GM23248 (cell line): Measurements from ENCODE around the gene BST2. TPM values are rescaled to one million over a fixed set of nuclear protein-coding genes. Genes with fewer than 3 reads are reported as not detected.
A peak's percentile ranks its signal among the peaks of the same experiment; 100 is the strongest.

Experiments
- DNase-seq: peaks from one replicate; pipeline ENCODE4 v3.0.0-alpha.2; 2015
- H2AFZ ChIP-seq: fragments of 200-600 bp; sonication (generic); 2 replicates; pipeline ENCODE4 v1.6.1; 2016; ENCODE audit warnings: antibody characterized with exemption
- H3F3A ChIP-seq: fragments of 200-600 bp; sonication (generic); 2 replicates; pipeline ENCODE4 v1.6.1; 2016; ENCODE audit warnings: mild to moderate bottlenecking, antibody characterized with exemption, mixed run types; ENCODE audit not compliant: insufficient read depth
- H3K27ac ChIP-seq: fragments of 200-600 bp; sonication (generic); 2 replicates; pipeline ENCODE4 v1.5.1; 2016; ENCODE audit warnings: mild to moderate bottlenecking
- H3K27me3 ChIP-seq: fragments of 200-600 bp; sonication (generic); replicated peaks from 2 replicates; pipeline ENCODE4 v1.6.1; 2016; ENCODE audit warnings: mild to moderate bottlenecking; ENCODE audit not compliant: insufficient read depth
- H3K36me3 ChIP-seq: fragments of 200-600 bp; sonication (generic); 2 replicates; pipeline ENCODE4 v1.6.1; 2016; ENCODE audit warnings: low read depth, mild to moderate bottlenecking
- H3K4me1 ChIP-seq: fragments of 200-600 bp; sonication (generic); 2 replicates; pipeline ENCODE4 v1.6.1; 2016; ENCODE audit warnings: mild to moderate bottlenecking; ENCODE audit not compliant: insufficient read depth
- H3K4me2 ChIP-seq: fragments of 200-600 bp; sonication (generic); one replicate; pipeline ENCODE4 v1.6.1; 2016; ENCODE audit warnings: mild to moderate bottlenecking; ENCODE audit not compliant: unreplicated experiment
- H3K4me3 ChIP-seq: fragments of 200-600 bp; sonication (generic); 2 replicates; pipeline ENCODE4 v1.5.1; 2016; ENCODE audit warnings: mild to moderate bottlenecking
- H3K79me2 ChIP-seq: fragments of 200-600 bp; sonication (generic); 2 replicates; pipeline ENCODE4 v1.6.1; 2016; ENCODE audit warnings: mild to moderate bottlenecking; ENCODE audit not compliant: insufficient read depth
- H3K9ac ChIP-seq: fragments of 200-600 bp; sonication (generic); 2 replicates; pipeline ENCODE4 v1.6.1; 2016; ENCODE audit warnings: mild to moderate bottlenecking
- H3K9me2 ChIP-seq: fragments of 200-600 bp; sonication (generic); 2 replicates; pipeline ENCODE4 v1.6.1; 2016; ENCODE audit warnings: mixed run types, mild to moderate bottlenecking, moderate library complexity; ENCODE audit not compliant: insufficient read depth
- H3K9me3 ChIP-seq: fragments of 200-600 bp; sonication (generic); one replicate; pipeline ENCODE4 v1.6.1; 2017; ENCODE audit warnings: low read depth
- H4K20me1 ChIP-seq: fragments of 200-600 bp; sonication (generic); 2 replicates; pipeline ENCODE4 v1.6.0; 2016; ENCODE audit not compliant: insufficient read depth
- EZH2 ChIP-seq: fragments of 200-600 bp; sonication (generic); IDR thresholded peaks from 2 replicates; pipeline ENCODE4 v1.6.1; 2018; ENCODE audit warnings: antibody characterized with exemption, mild to moderate bottlenecking; ENCODE audit not compliant: insufficient read depth, poor library complexity, severe bottlenecking
- EZH2phosphoT487 ChIP-seq: fragments of 200-600 bp; sonication (generic); IDR thresholded peaks from 2 replicates; pipeline ENCODE4 v1.6.1; 2018; ENCODE audit warnings: antibody characterized with exemption, moderate library complexity, mild to moderate bottlenecking, low read depth; ENCODE audit not compliant: insufficient read depth
- WGBS, 2 experiments: methylation state at CpG; one replicate each; pipeline ENCODE4 v1.1.6; 2015 to 2017; ENCODE audit warnings: low lambda C conversion rate in 2 of 2, low coverage in 1 of 2; ENCODE audit errors: missing lambda C conversion rate in 2 of 2; 5-methylcytosine and 5-hydroxymethylcytosine counted together
- in situ Hi-C: fragments of 300-500 bp; cut with MboI; formaldehyde crosslinking; loops from 2 replicates; pipeline ENCODE4 v1.15.0; 2020
- polyA plus RNA-seq: library from polyadenylated mRNA; unstranded; fragments of >200 nt; fragmentation: Nextera tagmentation; extraction: Ambion mirVana; gene quantifications from 2 replicates; pipeline ENCODE4 v1.2.1, GENCODE V29; 2016
- total RNA-seq: library from RNA; depleted of rRNA; stranded (reverse); fragments of >200 nt; shearing (Covaris generic); gene quantifications from 2 replicates; pipeline ENCODE4 v1.2.3, GENCODE V29; 2014

The BST2 gene
- total and polyA plus RNA-seq, 2 experiments from 2014 or later = 0.75 TPM; not detected in 1

GRCh38 chr19:17406046-17406886 is 836 bp upstream of the BST2 start:
- 87 to 93% methylated on average over 10 of the region's 10 CpGs for WGBS, 2 experiments
- no peak overlapping the region for H3K27ac ChIP-seq
- no peak for DNase-seq
- H4K20me1 ChIP-seq = no peaks in the 10 kb centered on the region
- in situ Hi-C loops = no loop called here
- no peaks in the 10 kb centered on the region for H3K4me1 ChIP-seq
- H3K9me3 ChIP-seq = no peaks in the 10 kb centered on the region
- H3K4me3 ChIP-seq = no peak overlapping the region
- no peak overlapping the region for H3K9ac ChIP-seq
- TF ChIP-seq EZH2 = no peak
- no peak for TF ChIP-seq EZH2phosphoT487
- H3K9me2 ChIP-seq = no peaks in the 10 kb centered on the region
- no peaks in the 10 kb centered on the region for H3K27me3 ChIP-seq
- no peaks in the 10 kb centered on the region for H3F3A ChIP-seq
- H3K36me3 ChIP-seq = no peaks in the 10 kb centered on the region
- 0 out of 2 replicates have a peak overlapping the region, but pooled peaks have one; percentile 56 for H2AFZ ChIP-seq
- no peak overlapping the region for H3K4me2 ChIP-seq
- no peaks in the 10 kb centered on the region for H3K79me2 ChIP-seq

DNA sequence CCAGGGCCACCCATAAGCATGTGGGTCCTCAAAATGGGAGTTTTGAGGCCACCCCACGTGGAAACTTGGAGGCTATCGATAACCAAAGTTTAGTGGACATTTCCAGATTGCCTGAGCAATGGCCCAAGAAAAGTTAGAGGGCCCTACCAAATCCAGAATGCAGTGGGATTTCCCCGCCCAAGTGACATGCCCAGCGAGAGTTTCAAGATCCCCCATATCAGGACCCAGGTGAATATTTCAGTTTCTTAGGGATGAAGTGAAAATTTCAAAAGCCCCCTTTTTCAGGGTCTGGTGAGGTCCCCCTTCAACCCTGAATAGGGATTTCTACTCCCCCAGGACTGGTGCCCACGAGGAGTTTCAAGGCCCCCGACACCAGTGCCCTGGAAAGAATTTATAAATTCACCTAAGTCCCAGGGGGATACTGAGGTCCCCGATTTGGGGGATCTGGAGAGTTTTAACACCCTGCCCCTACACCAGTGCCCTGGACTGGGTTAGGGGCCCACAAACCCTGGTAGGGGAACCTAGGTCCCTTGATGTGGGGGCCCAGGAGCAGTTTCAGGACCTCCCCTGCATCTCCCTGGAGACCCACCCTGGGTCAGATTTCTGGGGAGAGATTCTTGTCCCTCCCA is 695 bp downstream of the BST2 start:
- WGBS, 2 experiments = 80 to 83% methylated on average over 7 of the region's 7 CpGs
- no peaks in the 10 kb centered on the region for H3K9me2 ChIP-seq
- DNase-seq = no peak
- no peaks in the 10 kb centered on the region for H3K4me1 ChIP-seq
- H3K4me2 ChIP-seq = no peak overlapping the region
- H4K20me1 ChIP-seq = no peaks in the 10 kb centered on the region
- H3K9me3 ChIP-seq = no peaks in the 10 kb centered on the region
- H3K27ac ChIP-seq = no peak overlapping the region
- no peak overlapping the region for H3K9ac ChIP-seq
- in situ Hi-C loops = no loop called here
- H3F3A ChIP-seq = no peaks in the 10 kb centered on the region
- no peak overlapping the region for H2AFZ ChIP-seq
- no peak for TF ChIP-seq EZH2
- no peak for TF ChIP-seq EZH2phosphoT487
- no peak overlapping the region for H3K4me3 ChIP-seq
- no peaks in the 10 kb centered on the region for H3K27me3 ChIP-seq
- H3K36me3 ChIP-seq = no peaks in the 10 kb centered on the region
- H3K79me2 ChIP-seq = no peaks in the 10 kb centered on the region

GRCh38 chr19:17404015-17404414 is 1.4 kb downstream of the BST2 start:
- no peak for DNase-seq
- WGBS, 2 experiments = 91 to 94% methylated on average over 5 to 6 of the region's 6 CpGs
- Histone ChIP-seq H4K20me1 (no peaks in the 10 kb centered on the region), H2AFZ (no peak overlapping the region), H3F3A (no peaks in the 10 kb centered on the region), H3K9ac (no peak overlapping the region), H3K4me2 (no peak overlapping the region), H3K9me3 (no peaks in the 10 kb centered on the region), H3K79me2 (no peaks in the 10 kb centered on the region), H3K9me2 (no peaks in the 10 kb centered on the region), H3K4me3 (no peak overlapping the region), H3K27ac (no peak overlapping the region), H3K27me3 (no peaks in the 10 kb centered on the region), H3K36me3 (no peaks in the 10 kb centered on the region), H3K4me1 (no peaks in the 10 kb centered on the region)
- in situ Hi-C loops = no loop called here
- no peak for TF ChIP-seq EZH2
- no peak for TF ChIP-seq EZH2phosphoT487

DNA sequence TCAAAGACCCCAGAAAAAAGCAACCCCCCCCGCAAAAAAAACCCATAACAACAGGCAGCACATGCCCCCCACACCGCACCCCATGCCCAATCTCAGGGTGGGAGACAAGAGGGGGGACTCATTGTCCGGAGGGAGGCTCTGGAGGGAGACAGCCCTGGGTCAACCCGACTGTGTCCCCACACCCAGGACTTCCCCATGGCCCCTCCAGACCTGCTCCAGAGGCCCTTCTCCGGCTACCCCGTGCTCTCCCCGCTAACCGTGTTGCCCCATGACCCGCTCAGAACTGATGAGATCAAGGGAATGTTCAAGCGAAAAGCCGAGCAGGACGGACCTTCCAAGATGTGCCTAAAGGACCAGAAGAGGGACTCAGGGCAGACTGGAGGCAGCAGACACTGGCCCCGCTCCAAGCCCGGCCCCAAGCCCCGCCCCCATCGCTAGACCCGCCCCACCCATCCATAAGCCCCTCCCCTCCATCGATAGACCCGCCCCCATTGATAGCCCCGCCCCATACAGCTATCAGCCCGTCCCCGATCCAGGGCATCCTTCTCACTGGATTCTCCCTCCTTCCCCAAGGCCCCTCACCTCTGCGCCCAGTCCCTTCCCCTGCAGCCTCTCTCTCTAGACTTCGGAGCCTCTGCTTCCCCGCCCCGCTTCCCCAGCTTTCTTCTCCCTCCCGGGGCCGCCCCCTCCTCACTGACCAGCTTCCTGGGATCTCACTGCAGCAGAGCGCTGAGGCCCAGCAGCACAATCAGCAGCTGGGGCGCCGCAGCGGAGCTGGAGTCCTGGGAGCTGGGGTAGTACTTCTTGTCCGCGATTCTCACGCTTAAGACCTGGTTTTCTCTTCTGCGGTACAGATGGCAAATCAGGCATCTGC is 2.2 kb downstream of the BST2 start:
- 32 to 39% methylated on average over 30 to 34 of the region's 36 CpGs for WGBS, 2 experiments
- in situ Hi-C loops = no loop called here
- TF ChIP-seq EZH2phosphoT487 = no peak

More for the DNA sequence above, 2.2 kb downstream of the BST2 start:
- Histone ChIP-seq H4K20me1 (no peaks in the 10 kb centered on the region), H3F3A (no peaks in the 10 kb centered on the region), H3K79me2 (no peaks in the 10 kb centered on the region), H3K27me3 (no peaks in the 10 kb centered on the region), H3K4me2 (no peak overlapping the region), H3K9me3 (no peaks in the 10 kb centered on the region), H3K27ac (no peak overlapping the region), H3K4me3 (no peak overlapping the region), H3K9ac (no peak overlapping the region), H2AFZ (no peak overlapping the region), H3K4me1 (no peaks in the 10 kb centered on the region), H3K9me2 (no peaks in the 10 kb centered on the region), H3K36me3 (no peaks in the 10 kb centered on the region)
- DNase-seq = peak; percentile 49
